Urinary bladder (tissue), 4 donors: ENCODE data around the gene IYD. TPM values are rescaled to one million over a fixed set of nuclear protein-coding genes. Genes with fewer than 3 reads are reported as not detected.

ENCODE experiments used
- DNase-seq: peaks from one replicate; pipeline ENCODE4 v3.0.0-alpha.2; 2015; ENCODE audit errors: extremely low spot score
- H3K27ac ChIP-seq: one replicate; pipeline ENCODE4 v1.5.1; 2013; ENCODE audit warnings: low read depth, mild to moderate bottlenecking, moderate library complexity
- H3K36me3 ChIP-seq: one replicate; pipeline ENCODE4 v1.6.1; 2013; ENCODE audit warnings: mild to moderate bottlenecking, moderate library complexity; ENCODE audit not compliant: insufficient read depth
- H3K4me1 ChIP-seq: one replicate; pipeline ENCODE4 v1.6.1; 2013; ENCODE audit warnings: mild to moderate bottlenecking, moderate library complexity; ENCODE audit not compliant: insufficient read depth
- H3K4me3 ChIP-seq: one replicate; pipeline ENCODE4 v1.5.1; 2013; ENCODE audit warnings: low read depth, low read length
- WGBS: extraction: QIAGEN DNeasy Blood & Tissue Kit; methylation state at CpG from one replicate; pipeline ENCODE4 v1.1.7; 2013; 5-methylcytosine and 5-hydroxymethylcytosine counted together
- polyA plus RNA-seq: library from polyadenylated mRNA; stranded (reverse); fragments of 200-250 nt; gene quantifications from one replicate; pipeline ENCODE4 v1.2.3, GENCODE V29; 2013
- total RNA-seq: library from RNA; depleted of rRNA; stranded (reverse); fragments of >200 nt; gene quantifications from one replicate; pipeline ENCODE4 v1.2.3, GENCODE V29; 2014
- donor health status: healthy with polysubstance abuse.
- donor health status: healthy.

The IYD gene
- total and polyA plus RNA-seq, 2 donors = 0.03 to 0.69 TPM

- DNase-seq = no peak
- 42% methylated on average over 4 of the region's 4 CpGs for WGBS
- Histone ChIP-seq H3K36me3 (no peaks in the 10 kb centered on the region), H3K4me1 (no peaks in the 10 kb centered on the region), H3K4me3 (no peak overlapping the region), H3K27ac (no peak overlapping the region)
Measured at GRCh38 chr6:150336299-150336698, 32.5 kb upstream of the IYD start.

GRCh38 chr6:150336708-150337107, 32.1 kb upstream of the IYD start:
- H3K4me1 ChIP-seq = no peaks in the 10 kb centered on the region
- WGBS = 80% methylated on average over 2 of the region's 2 CpGs
- H3K36me3 ChIP-seq = no peaks in the 10 kb centered on the region
- no peak overlapping the region for H3K27ac ChIP-seq
- no peak overlapping the region for H3K4me3 ChIP-seq
- no peak for DNase-seq

GRCh38 chr6:150342126-150342525, 26.7 kb upstream of the IYD start:
- no peak for DNase-seq
- H3K4me1 ChIP-seq = no peaks in the 10 kb centered on the region
- H3K27ac ChIP-seq = no peak overlapping the region
- no peak overlapping the region for H3K4me3 ChIP-seq
- no peaks in the 10 kb centered on the region for H3K36me3 ChIP-seq
- 93% methylated on average over 2 of the region's 2 CpGs for WGBS

GRCh38 chr6:150343434-150343833, 25.4 kb upstream of the IYD start:
- Histone ChIP-seq H3K27ac (no peak overlapping the region), H3K4me3 (no peak overlapping the region), H3K36me3 (no peaks in the 10 kb centered on the region), H3K4me1 (no peaks in the 10 kb centered on the region)
- no peak for DNase-seq

- H3K27ac ChIP-seq = no peak overlapping the region
- 57% methylated on average over 3 of the region's 3 CpGs for WGBS
- no peak overlapping the region for H3K4me3 ChIP-seq
- H3K4me1 ChIP-seq = no peaks in the 10 kb centered on the region
- DNase-seq = no peak
- no peaks in the 10 kb centered on the region for H3K36me3 ChIP-seq
Measured at GRCh38 chr6:150345781-150346180, 23.0 kb upstream of the IYD start.

- WGBS = 69% methylated on average over 2 of the region's 2 CpGs
- Histone ChIP-seq H3K4me3 (no peak overlapping the region), H3K36me3 (no peaks in the 10 kb centered on the region), H3K4me1 (no peaks in the 10 kb centered on the region), H3K27ac (no peak overlapping the region)
- no peak for DNase-seq
Measured at GRCh38 chr6:150346346-150346745, 22.5 kb upstream of the IYD start.

- H3K36me3 ChIP-seq = no peaks in the 10 kb centered on the region
- no peak overlapping the region for H3K4me3 ChIP-seq
- H3K27ac ChIP-seq = no peak overlapping the region
- no peak for DNase-seq
- WGBS = 84% methylated on average over 5 of the region's 5 CpGs
- no peaks in the 10 kb centered on the region for H3K4me1 ChIP-seq
Measured at GRCh38 chr6:150347845-150348244, 21.0 kb upstream of the IYD start.

GRCh38 chr6:150349546-150349945, 19.3 kb upstream of the IYD start:
- H3K4me1 ChIP-seq = no peaks in the 10 kb centered on the region
- WGBS = 77% methylated on average over 4 of the region's 4 CpGs
- H3K36me3 ChIP-seq = no peaks in the 10 kb centered on the region
- no peak overlapping the region for H3K4me3 ChIP-seq
- no peak overlapping the region for H3K27ac ChIP-seq
- no peak for DNase-seq

GRCh38 chr6:150352321-150353296, 16.2 kb upstream of the IYD start:
- no peaks in the 10 kb centered on the region for H3K36me3 ChIP-seq
- no peak overlapping the region for H3K27ac ChIP-seq
- no peak for DNase-seq
- no peak overlapping the region for H3K4me3 ChIP-seq
- H3K4me1 ChIP-seq = no peaks in the 10 kb centered on the region
- 65% methylated on average over 5 of the region's 5 CpGs for WGBS

- Histone ChIP-seq H3K4me3 (no peak overlapping the region), H3K27ac (no peak overlapping the region), H3K4me1 (no peaks in the 10 kb centered on the region), H3K36me3 (no peaks in the 10 kb centered on the region)
- 91% methylated on average over 1 of the region's 1 CpG for WGBS
- no peak for DNase-seq
Measured at GRCh38 chr6:150353445-150353844, 15.4 kb upstream of the IYD start.

GRCh38 chr6:150354754-150355571, 13.8 kb upstream of the IYD start:
- Histone ChIP-seq H3K4me1 (no peaks in the 10 kb centered on the region), H3K4me3 (no peak overlapping the region), H3K27ac (no peak overlapping the region), H3K36me3 (no peaks in the 10 kb centered on the region)
- no peak for DNase-seq
- WGBS = 21% methylated on average over 2 of the region's 2 CpGs

- Histone ChIP-seq H3K36me3 (no peaks in the 10 kb centered on the region), H3K4me1 (no peaks in the 10 kb centered on the region), H3K4me3 (no peak overlapping the region), H3K27ac (no peak overlapping the region)
- 85% methylated on average over 4 of the region's 4 CpGs for WGBS
- no peak for DNase-seq
Measured at GRCh38 chr6:150355932-150356331, 12.9 kb upstream of the IYD start.

- DNase-seq = no peak
- H3K36me3 ChIP-seq = no peaks in the 10 kb centered on the region
- H3K4me1 ChIP-seq = no peaks in the 10 kb centered on the region
- no peak overlapping the region for H3K4me3 ChIP-seq
- H3K27ac ChIP-seq = no peak overlapping the region
- WGBS = 77% methylated on average over 3 of the region's 3 CpGs
Measured at GRCh38 chr6:150361876-150362275, 6.9 kb upstream of the IYD start.

GRCh38 chr6:150363733-150364132, 5.1 kb upstream of the IYD start:
- H3K4me1 ChIP-seq = no peaks in the 10 kb centered on the region
- no peaks in the 10 kb centered on the region for H3K36me3 ChIP-seq
- H3K27ac ChIP-seq = no peak overlapping the region
- H3K4me3 ChIP-seq = no peak overlapping the region
- WGBS = 65% methylated on average over 2 of the region's 2 CpGs
- DNase-seq = no peak
